Liver (tissue), 3 donors: ENCODE measurements around the gene XRCC1.

ENCODE experiments used
- EGR1 ChIP-seq, 2 donors: IDR thresholded peaks; 2 replicates each; pipeline ENCODE4 v1.6.1; 2016 to 2018; ENCODE audit warnings: antibody characterized with exemption in 2 of 2, low read depth in 2 of 2
- GABPA ChIP-seq, 2 donors: IDR thresholded peaks in 1 of 2; conservative IDR thresholded peaks in 1 of 2; 2 replicates each; pipeline ENCODE4 v1.6.1; 2016; ENCODE audit warnings: antibody characterized with exemption in 2 of 2, mild to moderate bottlenecking in 1 of 2, moderate library complexity in 1 of 2
- JUND ChIP-seq, 2 donors: IDR thresholded peaks; 2 replicates each; pipeline ENCODE4 v1.6.1; 2016; ENCODE audit warnings: antibody characterized with exemption in 2 of 2
- RAD21 ChIP-seq, 2 donors: IDR thresholded peaks; 2 replicates each; pipeline ENCODE4 v1.6.1; 2016; ENCODE audit warnings: antibody characterized with exemption in 2 of 2, mild to moderate bottlenecking in 2 of 2
- RXRA ChIP-seq, 2 donors: IDR thresholded peaks; 2 replicates each; pipeline ENCODE4 v1.6.1; 2017 to 2018; ENCODE audit warnings: antibody characterized with exemption in 2 of 2, mild to moderate bottlenecking in 1 of 2
- SP1 ChIP-seq: IDR thresholded peaks from 2 replicates; pipeline ENCODE4 v1.6.1; 2018; ENCODE audit warnings: antibody characterized with exemption, mild to moderate bottlenecking
- TAF1 ChIP-seq: conservative IDR thresholded peaks from 2 replicates; pipeline ENCODE4 v1.6.1; 2016; ENCODE audit warnings: antibody characterized with exemption, mild to moderate bottlenecking
- YY1 ChIP-seq: IDR thresholded peaks from 2 replicates; pipeline ENCODE4 v1.6.1; 2016; ENCODE audit warnings: antibody characterized with exemption, mild to moderate bottlenecking
- TF ChIP-seq, protein P1 (sequence below): IDR thresholded peaks from 2 replicates; pipeline ENCODE4 v1.6.1; 2016; ENCODE audit warnings: antibody characterized with exemption, mild to moderate bottlenecking
- TF ChIP-seq, protein P2 (sequence below): fragments of 150-350 bp; IDR thresholded peaks from 2 replicates; pipeline ENCODE4 v1.5.1; 2017; ENCODE audit warnings: improper control_type of control experiment, low read depth, low read length; ENCODE audit not compliant: missing input control
- TF ChIP-seq, protein P3 (sequence below): IDR thresholded peaks from 2 replicates; pipeline ENCODE4 v1.6.1; 2016; ENCODE audit warnings: antibody characterized with exemption
- TF ChIP-seq, protein P4 (sequence below): IDR thresholded peaks from 2 replicates; pipeline ENCODE4 v1.6.1; 2016; ENCODE audit warnings: antibody characterized with exemption
- TF ChIP-seq, protein P5 (sequence below): IDR thresholded peaks from 2 replicates; pipeline ENCODE4 v1.6.1; 2016; ENCODE audit warnings: antibody characterized with exemption
- donor health status: healthy.
- donor health status: healthy.

DNA sequence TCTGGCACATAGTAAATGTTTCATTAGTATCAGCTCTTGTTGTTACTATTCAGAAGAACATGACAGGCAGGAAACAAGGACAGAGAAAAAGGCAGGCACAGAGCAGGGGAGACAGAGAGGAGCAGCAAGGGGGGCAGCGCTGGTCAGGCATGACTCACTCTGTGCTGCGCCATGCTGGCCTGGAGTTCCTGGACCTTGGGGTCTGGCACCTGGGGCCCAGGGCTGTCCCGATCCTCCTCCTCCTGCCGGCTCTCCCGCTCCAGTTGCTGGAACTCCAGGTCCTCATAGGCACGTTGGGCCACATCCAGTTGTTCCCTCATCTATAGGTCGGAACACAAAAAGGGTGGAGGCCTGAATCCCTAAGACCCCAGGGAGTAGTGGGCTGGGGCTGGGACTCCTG, 78.4 kb downstream of the XRCC1 start:
- TF ChIP-seq, protein P1, sequence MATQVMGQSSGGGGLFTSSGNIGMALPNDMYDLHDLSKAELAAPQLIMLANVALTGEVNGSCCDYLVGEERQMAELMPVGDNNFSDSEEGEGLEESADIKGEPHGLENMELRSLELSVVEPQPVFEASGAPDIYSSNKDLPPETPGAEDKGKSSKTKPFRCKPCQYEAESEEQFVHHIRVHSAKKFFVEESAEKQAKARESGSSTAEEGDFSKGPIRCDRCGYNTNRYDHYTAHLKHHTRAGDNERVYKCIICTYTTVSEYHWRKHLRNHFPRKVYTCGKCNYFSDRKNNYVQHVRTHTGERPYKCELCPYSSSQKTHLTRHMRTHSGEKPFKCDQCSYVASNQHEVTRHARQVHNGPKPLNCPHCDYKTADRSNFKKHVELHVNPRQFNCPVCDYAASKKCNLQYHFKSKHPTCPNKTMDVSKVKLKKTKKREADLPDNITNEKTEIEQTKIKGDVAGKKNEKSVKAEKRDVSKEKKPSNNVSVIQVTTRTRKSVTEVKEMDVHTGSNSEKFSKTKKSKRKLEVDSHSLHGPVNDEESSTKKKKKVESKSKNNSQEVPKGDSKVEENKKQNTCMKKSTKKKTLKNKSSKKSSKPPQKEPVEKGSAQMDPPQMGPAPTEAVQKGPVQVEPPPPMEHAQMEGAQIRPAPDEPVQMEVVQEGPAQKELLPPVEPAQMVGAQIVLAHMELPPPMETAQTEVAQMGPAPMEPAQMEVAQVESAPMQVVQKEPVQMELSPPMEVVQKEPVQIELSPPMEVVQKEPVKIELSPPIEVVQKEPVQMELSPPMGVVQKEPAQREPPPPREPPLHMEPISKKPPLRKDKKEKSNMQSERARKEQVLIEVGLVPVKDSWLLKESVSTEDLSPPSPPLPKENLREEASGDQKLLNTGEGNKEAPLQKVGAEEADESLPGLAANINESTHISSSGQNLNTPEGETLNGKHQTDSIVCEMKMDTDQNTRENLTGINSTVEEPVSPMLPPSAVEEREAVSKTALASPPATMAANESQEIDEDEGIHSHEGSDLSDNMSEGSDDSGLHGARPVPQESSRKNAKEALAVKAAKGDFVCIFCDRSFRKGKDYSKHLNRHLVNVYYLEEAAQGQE, result no peak
- TF ChIP-seq GABPA (IDR thresholded peaks at IDR 0.05 in 1 of 2, conservative IDR thresholded peaks at IDR 0.05 in 1 of 2) (no peak), YY1 (no peak), SP1 (no peak), TAF1 (no peak), RXRA (IDR thresholded peaks at IDR 0.05) (no peak), EGR1 (IDR thresholded peaks at IDR 0.05; ENCODE audit: low read depth in 2 of 2) (no peak), RAD21 (IDR thresholded peaks at IDR 0.05) (no peak), JUND (IDR thresholded peaks at IDR 0.05) (no peak)
- TF ChIP-seq, protein P2, sequence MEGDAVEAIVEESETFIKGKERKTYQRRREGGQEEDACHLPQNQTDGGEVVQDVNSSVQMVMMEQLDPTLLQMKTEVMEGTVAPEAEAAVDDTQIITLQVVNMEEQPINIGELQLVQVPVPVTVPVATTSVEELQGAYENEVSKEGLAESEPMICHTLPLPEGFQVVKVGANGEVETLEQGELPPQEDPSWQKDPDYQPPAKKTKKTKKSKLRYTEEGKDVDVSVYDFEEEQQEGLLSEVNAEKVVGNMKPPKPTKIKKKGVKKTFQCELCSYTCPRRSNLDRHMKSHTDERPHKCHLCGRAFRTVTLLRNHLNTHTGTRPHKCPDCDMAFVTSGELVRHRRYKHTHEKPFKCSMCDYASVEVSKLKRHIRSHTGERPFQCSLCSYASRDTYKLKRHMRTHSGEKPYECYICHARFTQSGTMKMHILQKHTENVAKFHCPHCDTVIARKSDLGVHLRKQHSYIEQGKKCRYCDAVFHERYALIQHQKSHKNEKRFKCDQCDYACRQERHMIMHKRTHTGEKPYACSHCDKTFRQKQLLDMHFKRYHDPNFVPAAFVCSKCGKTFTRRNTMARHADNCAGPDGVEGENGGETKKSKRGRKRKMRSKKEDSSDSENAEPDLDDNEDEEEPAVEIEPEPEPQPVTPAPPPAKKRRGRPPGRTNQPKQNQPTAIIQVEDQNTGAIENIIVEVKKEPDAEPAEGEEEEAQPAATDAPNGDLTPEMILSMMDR, result no peak
- TF ChIP-seq, protein P3, sequence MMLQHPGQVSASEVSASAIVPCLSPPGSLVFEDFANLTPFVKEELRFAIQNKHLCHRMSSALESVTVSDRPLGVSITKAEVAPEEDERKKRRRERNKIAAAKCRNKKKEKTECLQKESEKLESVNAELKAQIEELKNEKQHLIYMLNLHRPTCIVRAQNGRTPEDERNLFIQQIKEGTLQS, result no peak
- TF ChIP-seq, protein P4, sequence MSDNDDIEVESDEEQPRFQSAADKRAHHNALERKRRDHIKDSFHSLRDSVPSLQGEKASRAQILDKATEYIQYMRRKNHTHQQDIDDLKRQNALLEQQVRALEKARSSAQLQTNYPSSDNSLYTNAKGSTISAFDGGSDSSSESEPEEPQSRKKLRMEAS, result no peak
- TF ChIP-seq, protein P5, sequence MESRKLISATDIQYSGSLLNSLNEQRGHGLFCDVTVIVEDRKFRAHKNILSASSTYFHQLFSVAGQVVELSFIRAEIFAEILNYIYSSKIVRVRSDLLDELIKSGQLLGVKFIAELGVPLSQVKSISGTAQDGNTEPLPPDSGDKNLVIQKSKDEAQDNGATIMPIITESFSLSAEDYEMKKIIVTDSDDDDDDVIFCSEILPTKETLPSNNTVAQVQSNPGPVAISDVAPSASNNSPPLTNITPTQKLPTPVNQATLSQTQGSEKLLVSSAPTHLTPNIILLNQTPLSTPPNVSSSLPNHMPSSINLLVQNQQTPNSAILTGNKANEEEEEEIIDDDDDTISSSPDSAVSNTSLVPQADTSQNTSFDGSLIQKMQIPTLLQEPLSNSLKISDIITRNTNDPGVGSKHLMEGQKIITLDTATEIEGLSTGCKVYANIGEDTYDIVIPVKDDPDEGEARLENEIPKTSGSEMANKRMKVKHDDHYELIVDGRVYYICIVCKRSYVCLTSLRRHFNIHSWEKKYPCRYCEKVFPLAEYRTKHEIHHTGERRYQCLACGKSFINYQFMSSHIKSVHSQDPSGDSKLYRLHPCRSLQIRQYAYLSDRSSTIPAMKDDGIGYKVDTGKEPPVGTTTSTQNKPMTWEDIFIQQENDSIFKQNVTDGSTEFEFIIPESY, result no peak
